ENCODE data around the gene RBM19.

RBM19 gene

GRCh38 chr12:113955109-113955970 is 10.8 kb downstream of the RBM19 start:
- TF ChIP-seq CTCF (IDR thresholded peaks at IDR 0.05; ENCODE audit: borderline replicate concordance, insufficient read depth, low read depth, low read length), result peak; percentile 68
- no peak overlapping the region for H3K4me3 ChIP-seq (ENCODE audit: low read depth, low read length)

GRCh38 chr12:113954547-113954946 is 11.6 kb downstream of the RBM19 start:
- no peak for TF ChIP-seq CTCF (IDR thresholded peaks at IDR 0.05; ENCODE audit: borderline replicate concordance, insufficient read depth, low read depth, low read length)
- H3K4me3 ChIP-seq (ENCODE audit: low read depth, low read length), result no peak overlapping the region

- H3K4me3 ChIP-seq (ENCODE audit: low read depth, low read length), result no peak overlapping the region
- TF ChIP-seq CTCF (IDR thresholded peaks at IDR 0.05; ENCODE audit: borderline replicate concordance, insufficient read depth, low read depth, low read length), result no peak
These were observed 15.3 kb downstream of the RBM19 start for GRCh38 chr12:113950873-113951272.

- TF ChIP-seq CTCF (IDR thresholded peaks at IDR 0.05; ENCODE audit: borderline replicate concordance, insufficient read depth, low read depth, low read length), result no peak
- no peak overlapping the region for H3K4me3 ChIP-seq (ENCODE audit: low read depth, low read length)
These were observed 16.5 kb downstream of the RBM19 start for GRCh38 chr12:113949321-113950305.

GRCh38 chr12:113948151-113948914 is 17.8 kb downstream of the RBM19 start:
- no peak for TF ChIP-seq CTCF (IDR thresholded peaks at IDR 0.05; ENCODE audit: borderline replicate concordance, insufficient read depth, low read depth, low read length)
- no peak overlapping the region for H3K4me3 ChIP-seq (ENCODE audit: low read depth, low read length)

GRCh38 chr12:113946175-113946574 is 19.9 kb downstream of the RBM19 start:
- no peak overlapping the region for H3K4me3 ChIP-seq (ENCODE audit: low read depth, low read length)
- no peak for TF ChIP-seq CTCF (IDR thresholded peaks at IDR 0.05; ENCODE audit: borderline replicate concordance, insufficient read depth, low read depth, low read length)
